Measurements from ENCODE around the gene C3orf52. TPM values are rescaled to one million over a fixed set of nuclear protein-coding genes. Genes with fewer than 3 reads are reported as not detected.

Gene C3orf52
- polyA plus RNA-seq, 1 donor (not counting 4 experiments of a cell fraction or from before 2014, with no cell fraction given): 15.8 TPM

DNA sequence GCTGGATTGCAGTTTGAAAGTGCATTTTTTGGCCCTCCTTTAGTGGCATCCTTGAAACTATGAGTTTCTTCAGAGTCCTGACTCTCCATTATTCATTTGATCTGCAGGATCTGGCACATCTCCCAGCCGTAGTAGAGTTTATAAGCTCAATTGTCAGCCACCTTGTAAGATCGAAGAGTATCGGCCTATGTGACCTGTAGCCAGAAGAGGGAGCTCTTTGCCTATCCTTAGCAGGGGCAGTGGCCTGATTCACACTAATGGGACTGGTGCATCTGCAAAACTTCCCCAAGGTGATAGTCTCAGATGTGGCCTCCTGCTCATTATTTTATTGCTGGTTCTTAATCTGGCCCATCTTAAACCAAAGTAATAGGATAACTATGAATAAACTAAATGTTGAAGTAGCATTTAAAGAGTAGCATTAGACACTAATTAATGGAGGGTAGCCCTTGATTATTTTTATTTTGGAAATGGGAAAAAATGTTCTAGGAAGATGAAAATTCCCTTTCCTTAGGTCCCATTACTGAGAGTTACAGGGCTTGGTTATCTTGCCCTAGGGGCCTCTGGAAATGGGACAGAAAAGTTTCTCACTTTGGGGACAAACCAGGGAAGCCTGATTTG lies 25.7 kb downstream of the C3orf52 start:
- no peaks in the 10 kb centered on the region for H3K9me1 ChIP-seq (ENCODE audit: control insufficient read depth, extremely low read depth, insufficient read depth, low read length)
- no peaks in the 10 kb centered on the region for H3K9me3 ChIP-seq (ENCODE audit: control insufficient read depth, low read depth, low read length)
- dilution Hi-C loops (cut with MboI; ENCODE audit: extremely low pct_ligation_motif_present, low sequenced_read_pairs): no loop called here
- H3K4me2 ChIP-seq (ENCODE audit: control insufficient read depth, extremely low read depth, insufficient read depth, low read depth, low read length): no peak overlapping the region
- no peaks in the 10 kb centered on the region for H3K79me2 ChIP-seq (ENCODE audit: control insufficient read depth, insufficient read depth, low read length)
- H3K27me3 ChIP-seq (ENCODE audit: control insufficient read depth, extremely low read depth, insufficient read depth, low read length): no peaks in the 10 kb centered on the region
- no peak for TF ChIP-seq EZH2 (IDR thresholded peaks at IDR 0.05; ENCODE audit: low read length)
- TF ChIP-seq, protein P1, sequence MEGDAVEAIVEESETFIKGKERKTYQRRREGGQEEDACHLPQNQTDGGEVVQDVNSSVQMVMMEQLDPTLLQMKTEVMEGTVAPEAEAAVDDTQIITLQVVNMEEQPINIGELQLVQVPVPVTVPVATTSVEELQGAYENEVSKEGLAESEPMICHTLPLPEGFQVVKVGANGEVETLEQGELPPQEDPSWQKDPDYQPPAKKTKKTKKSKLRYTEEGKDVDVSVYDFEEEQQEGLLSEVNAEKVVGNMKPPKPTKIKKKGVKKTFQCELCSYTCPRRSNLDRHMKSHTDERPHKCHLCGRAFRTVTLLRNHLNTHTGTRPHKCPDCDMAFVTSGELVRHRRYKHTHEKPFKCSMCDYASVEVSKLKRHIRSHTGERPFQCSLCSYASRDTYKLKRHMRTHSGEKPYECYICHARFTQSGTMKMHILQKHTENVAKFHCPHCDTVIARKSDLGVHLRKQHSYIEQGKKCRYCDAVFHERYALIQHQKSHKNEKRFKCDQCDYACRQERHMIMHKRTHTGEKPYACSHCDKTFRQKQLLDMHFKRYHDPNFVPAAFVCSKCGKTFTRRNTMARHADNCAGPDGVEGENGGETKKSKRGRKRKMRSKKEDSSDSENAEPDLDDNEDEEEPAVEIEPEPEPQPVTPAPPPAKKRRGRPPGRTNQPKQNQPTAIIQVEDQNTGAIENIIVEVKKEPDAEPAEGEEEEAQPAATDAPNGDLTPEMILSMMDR (optimal IDR thresholded peaks at IDR 0.05 in 1 of 3, IDR thresholded peaks at IDR 0.05 in 1 of 3, conservative IDR thresholded peaks at IDR 0.05 in 1 of 3; ENCODE audit: extremely low read depth in 1 of 3, insufficient read depth in 2 of 3, low read length in 3 of 3): peak; percentile 83 to 94 (median 86)
- no peaks in the 10 kb centered on the region for H4K20me1 ChIP-seq (ENCODE audit: control insufficient read depth, extremely low read depth, insufficient read depth, low read length)
- no peak overlapping the region for H3K9ac ChIP-seq (ENCODE audit: control insufficient read depth, extremely low read depth, insufficient read depth, low read length)
- no peak overlapping the region for H2AFZ ChIP-seq (ENCODE audit: control insufficient read depth, low read length)
- FAIRE-seq: peak; percentile 87
- H3K27ac ChIP-seq (ENCODE audit: control insufficient read depth, insufficient read depth, low read length): no peak overlapping the region
- peaks cover 26 to 33% of the 10 kb centered on the region in 2 experiments for H3K36me3 ChIP-seq (ENCODE audit: control insufficient read depth in 2 of 2, extremely low read depth in 1 of 2, insufficient read depth in 2 of 2, low read length in 2 of 2)
- no peak for DNase-seq (ENCODE audit: low read depth, low spot score)
- H3K4me1 ChIP-seq (ENCODE audit: control insufficient read depth, extremely low read depth, insufficient read depth, low read length): no peaks in the 10 kb centered on the region
- H3K4me3 ChIP-seq (ENCODE audit: control insufficient read depth in 2 of 3, extremely low read depth in 1 of 3, insufficient read depth in 2 of 3, low read depth in 1 of 3, low read length in 3 of 3): no peak overlapping the region

DNA sequence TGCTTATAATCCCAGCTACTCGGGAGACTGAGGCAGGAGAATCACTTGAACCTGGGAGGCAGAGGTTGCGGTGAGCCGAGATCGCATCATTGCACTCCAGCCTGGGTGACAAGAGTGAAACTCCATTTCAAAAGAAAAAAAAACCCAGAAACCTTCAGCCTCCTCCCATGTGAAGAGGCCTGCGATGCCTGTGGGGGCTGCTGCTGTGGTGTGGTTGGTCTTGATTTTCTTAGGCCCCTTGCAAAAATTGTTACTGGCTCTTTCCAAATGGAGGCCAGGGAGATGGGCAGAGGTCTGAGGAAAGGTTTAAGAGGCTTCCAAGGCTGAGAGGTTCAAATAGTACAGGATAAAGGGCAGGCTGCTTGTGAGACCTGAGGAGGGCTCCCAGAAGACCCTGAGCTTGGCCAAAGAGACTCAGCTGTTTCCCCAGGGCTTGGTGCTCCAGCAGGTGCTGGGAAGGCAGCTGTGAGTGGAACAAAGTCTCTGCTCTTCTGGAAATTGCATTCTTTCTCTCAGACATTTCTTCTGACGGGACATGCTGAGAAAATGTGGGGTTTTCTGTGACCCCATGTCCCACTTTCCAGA lies 28.5 kb downstream of the C3orf52 start:
- Histone ChIP-seq H3K27me3 (ENCODE audit: control insufficient read depth, extremely low read depth, insufficient read depth, low read length) (no peaks in the 10 kb centered on the region), H3K4me1 (ENCODE audit: control insufficient read depth, extremely low read depth, insufficient read depth, low read length) (no peaks in the 10 kb centered on the region), H3K9ac (ENCODE audit: control insufficient read depth, extremely low read depth, insufficient read depth, low read length) (no peak overlapping the region), H3K9me3 (ENCODE audit: control insufficient read depth, low read depth, low read length) (no peaks in the 10 kb centered on the region), H4K20me1 (ENCODE audit: control insufficient read depth, extremely low read depth, insufficient read depth, low read length) (no peaks in the 10 kb centered on the region), H3K79me2 (ENCODE audit: control insufficient read depth, insufficient read depth, low read length) (no peaks in the 10 kb centered on the region), H3K36me3 (ENCODE audit: control insufficient read depth in 2 of 2, extremely low read depth in 1 of 2, insufficient read depth in 2 of 2, low read length in 2 of 2) (peaks cover 30 to 32% of the 10 kb centered on the region in 2 experiments), H3K4me3 (ENCODE audit: control insufficient read depth in 2 of 3, extremely low read depth in 1 of 3, insufficient read depth in 2 of 3, low read depth in 1 of 3, low read length in 3 of 3) (no peak overlapping the region), H3K27ac (ENCODE audit: control insufficient read depth, insufficient read depth, low read length) (no peak overlapping the region), H2AFZ (ENCODE audit: control insufficient read depth, low read length) (no peak overlapping the region), H3K9me1 (ENCODE audit: control insufficient read depth, extremely low read depth, insufficient read depth, low read length) (no peaks in the 10 kb centered on the region), H3K4me2 (ENCODE audit: control insufficient read depth, extremely low read depth, insufficient read depth, low read depth, low read length) (no peak overlapping the region)
- dilution Hi-C loops (cut with MboI; ENCODE audit: extremely low pct_ligation_motif_present, low sequenced_read_pairs): no loop called here
- no peak for FAIRE-seq
- DNase-seq (ENCODE audit: low read depth, low spot score): no peak
- TF ChIP-seq, protein P1 (optimal IDR thresholded peaks at IDR 0.05 in 1 of 3, IDR thresholded peaks at IDR 0.05 in 1 of 3, conservative IDR thresholded peaks at IDR 0.05 in 1 of 3; ENCODE audit: extremely low read depth in 1 of 3, insufficient read depth in 2 of 3, low read length in 3 of 3): no peak
- no peak for TF ChIP-seq EZH2 (IDR thresholded peaks at IDR 0.05; ENCODE audit: low read length)
